ENCODE measurements around the gene SPRR2B. TPM values are rescaled to one million over a fixed set of nuclear protein-coding genes. Genes with fewer than 3 reads are reported as not detected.

Gene SPRR2B
- total RNA-seq, 1 experiment from 2014 or later = not detected

DNA sequence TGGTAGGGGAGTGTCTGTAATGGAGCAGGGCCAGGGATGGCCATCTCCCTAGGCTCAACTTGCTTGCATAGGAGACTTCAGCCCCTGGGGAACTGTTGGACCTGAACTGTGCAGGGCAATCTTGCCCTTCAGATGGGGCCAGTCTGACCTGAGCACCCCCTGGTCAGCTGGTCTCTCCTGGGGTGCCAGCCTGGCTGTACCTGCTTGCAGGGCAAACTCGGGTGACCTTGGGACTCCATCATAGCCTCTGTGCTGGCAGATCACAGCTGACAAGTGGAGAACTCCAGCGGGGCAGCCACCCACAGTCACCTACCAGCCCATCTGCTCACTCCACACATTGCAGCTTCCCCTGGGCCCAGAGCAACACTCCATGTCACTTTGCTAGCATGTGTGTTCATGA lies 22.2 kb downstream of the SPRR2B start:
- Histone ChIP-seq H3K9me3 (ENCODE audit: low read depth, low read length, poor library complexity, severe bottlenecking) (no peaks in the 10 kb centered on the region), H3K36me3 (ENCODE audit: insufficient read depth, low read length, poor library complexity, severe bottlenecking) (no peaks in the 10 kb centered on the region), H3K4me3 (ENCODE audit: low read depth, low read length, poor library complexity, severe bottlenecking) (no peak overlapping the region), H3K4me1 (ENCODE audit: insufficient read depth, low read length, poor library complexity, severe bottlenecking) (no peaks in the 10 kb centered on the region), H3K27me3 (replicated peaks; ENCODE audit: insufficient read depth, low read depth, low read length, poor library complexity) (peaks cover 45% of the 10 kb centered on the region), H3K27ac (ENCODE audit: low read depth, low read length, poor library complexity, severe bottlenecking) (no peak overlapping the region)
- POLR2A ChIA-PET (ENCODE audit: low non-redundant PET) = no interaction called here
- no peak for TF ChIP-seq EZH2 (IDR thresholded peaks at IDR 0.05; ENCODE audit: borderline replicate concordance, low read depth, low read length, poor library complexity, severe bottlenecking)
- TF ChIP-seq, protein P1, sequence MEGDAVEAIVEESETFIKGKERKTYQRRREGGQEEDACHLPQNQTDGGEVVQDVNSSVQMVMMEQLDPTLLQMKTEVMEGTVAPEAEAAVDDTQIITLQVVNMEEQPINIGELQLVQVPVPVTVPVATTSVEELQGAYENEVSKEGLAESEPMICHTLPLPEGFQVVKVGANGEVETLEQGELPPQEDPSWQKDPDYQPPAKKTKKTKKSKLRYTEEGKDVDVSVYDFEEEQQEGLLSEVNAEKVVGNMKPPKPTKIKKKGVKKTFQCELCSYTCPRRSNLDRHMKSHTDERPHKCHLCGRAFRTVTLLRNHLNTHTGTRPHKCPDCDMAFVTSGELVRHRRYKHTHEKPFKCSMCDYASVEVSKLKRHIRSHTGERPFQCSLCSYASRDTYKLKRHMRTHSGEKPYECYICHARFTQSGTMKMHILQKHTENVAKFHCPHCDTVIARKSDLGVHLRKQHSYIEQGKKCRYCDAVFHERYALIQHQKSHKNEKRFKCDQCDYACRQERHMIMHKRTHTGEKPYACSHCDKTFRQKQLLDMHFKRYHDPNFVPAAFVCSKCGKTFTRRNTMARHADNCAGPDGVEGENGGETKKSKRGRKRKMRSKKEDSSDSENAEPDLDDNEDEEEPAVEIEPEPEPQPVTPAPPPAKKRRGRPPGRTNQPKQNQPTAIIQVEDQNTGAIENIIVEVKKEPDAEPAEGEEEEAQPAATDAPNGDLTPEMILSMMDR (conservative IDR thresholded peaks at IDR 0.05; ENCODE audit: low read depth, low read length) = no peak
- BruUV-seq (replicated peaks) = no TSS peak
- intact Hi-C loops (cut with micrococcal nuclease; ENCODE audit: unreplicated experiment) = no loop called here
- CTCF ChIA-PET = no interaction called here
- DNase-seq (ENCODE audit: low spot score) = no peak

DNA sequence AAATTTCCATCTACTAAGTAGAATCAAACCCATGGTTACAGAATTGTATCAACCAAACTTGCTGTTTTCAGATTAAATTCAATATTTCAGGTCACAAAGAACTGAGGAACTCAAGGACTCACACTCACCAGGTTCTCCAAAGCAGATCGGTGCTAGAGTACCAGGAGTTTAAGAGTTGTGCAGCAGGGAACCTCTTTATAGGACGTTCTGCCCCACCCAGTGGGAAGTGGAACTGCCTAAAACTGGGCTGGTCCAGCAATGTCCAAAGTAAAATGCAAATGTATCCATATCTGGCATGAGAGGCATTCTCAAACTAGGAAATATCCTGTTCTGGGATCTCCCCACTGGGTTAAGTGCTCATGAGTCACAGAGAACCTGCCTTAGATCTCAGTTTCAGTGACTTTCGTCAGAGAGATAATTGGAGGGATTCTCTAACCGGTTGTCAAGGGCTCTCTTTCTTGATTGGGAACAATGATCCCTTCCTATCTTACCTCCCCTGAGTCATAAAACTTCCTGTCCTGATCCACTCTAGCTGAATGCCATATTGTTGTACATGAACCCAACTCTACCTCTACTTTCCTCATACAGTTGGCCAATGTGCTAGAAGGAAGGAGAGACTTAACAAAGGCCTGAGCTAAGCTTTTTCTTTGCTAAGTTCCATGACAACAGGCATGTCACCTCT lies 30.3 kb downstream of the SPRR2B start, which contains the start of gene SPRR2D:
TSS of gene SPRR2D (minus strand) at position 171 of the 682 bp plus-strand sequence. CDS start 774 bp downstream, outside the sequence.
- H3K36me3 ChIP-seq (ENCODE audit: insufficient read depth, low read length, poor library complexity, severe bottlenecking) = no peaks in the 10 kb centered on the region
- ChIA-PET POLR2A (ENCODE audit: low non-redundant PET) (no interaction called here), CTCF (no interaction called here)
- no TSS peak for BruUV-seq (replicated peaks)
- no peaks in the 10 kb centered on the region for H3K9me3 ChIP-seq (ENCODE audit: low read depth, low read length, poor library complexity, severe bottlenecking)
- no peaks in the 10 kb centered on the region for H3K4me1 ChIP-seq (ENCODE audit: insufficient read depth, low read length, poor library complexity, severe bottlenecking)
- DNase-seq (ENCODE audit: low spot score) = peak; percentile 6
- no peak within 1 kb of the TSS for H3K27ac ChIP-seq (ENCODE audit: low read depth, low read length, poor library complexity, severe bottlenecking)
- TF ChIP-seq, protein P1 (conservative IDR thresholded peaks at IDR 0.05; ENCODE audit: low read depth, low read length) = no peak
- TF ChIP-seq EZH2 (IDR thresholded peaks at IDR 0.05; ENCODE audit: borderline replicate concordance, low read depth, low read length, poor library complexity, severe bottlenecking) = no peak
- no peak within 1 kb of the TSS for H3K4me3 ChIP-seq (ENCODE audit: low read depth, low read length, poor library complexity, severe bottlenecking)
- intact Hi-C loops (cut with micrococcal nuclease; ENCODE audit: unreplicated experiment) = no loop called here
- peaks cover 39% of the 10 kb centered on the region for H3K27me3 ChIP-seq (replicated peaks; ENCODE audit: insufficient read depth, low read depth, low read length, poor library complexity)

DNA sequence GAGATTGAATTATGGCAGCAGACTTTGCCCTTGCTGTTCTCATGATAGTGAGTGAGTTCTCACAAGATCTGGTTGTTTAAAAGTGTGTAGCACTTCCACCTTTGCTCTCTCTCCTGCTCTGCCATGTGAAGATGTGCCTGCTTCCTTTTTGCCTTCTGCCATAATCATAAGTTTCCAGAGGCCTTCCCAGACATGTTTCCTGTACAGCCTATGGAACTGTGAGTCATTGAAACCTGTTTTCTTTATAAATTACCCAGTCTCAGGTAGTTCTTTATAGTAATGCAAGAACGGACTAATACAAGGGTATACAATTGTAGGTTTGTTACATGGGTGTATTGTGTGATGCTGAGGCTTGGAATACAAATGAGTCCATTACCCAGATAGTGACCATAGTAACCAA lies 36.2 kb downstream of the SPRR2B start:
- H3K4me3 ChIP-seq (ENCODE audit: low read depth, low read length, poor library complexity, severe bottlenecking) = no peak overlapping the region
- no TSS peak for BruUV-seq (replicated peaks)
- DNase-seq (ENCODE audit: low spot score) = no peak
- intact Hi-C loops (cut with micrococcal nuclease; ENCODE audit: unreplicated experiment) = no loop called here
- no peak overlapping the region for H3K27ac ChIP-seq (ENCODE audit: low read depth, low read length, poor library complexity, severe bottlenecking)
- no peaks in the 10 kb centered on the region for H3K36me3 ChIP-seq (ENCODE audit: insufficient read depth, low read length, poor library complexity, severe bottlenecking)
- peaks cover 10% of the 10 kb centered on the region for H3K27me3 ChIP-seq (replicated peaks; ENCODE audit: insufficient read depth, low read depth, low read length, poor library complexity)
- ChIA-PET POLR2A (ENCODE audit: low non-redundant PET) (no interaction called here), CTCF (no interaction called here)
- no peaks in the 10 kb centered on the region for H3K4me1 ChIP-seq (ENCODE audit: insufficient read depth, low read length, poor library complexity, severe bottlenecking)
- H3K9me3 ChIP-seq (ENCODE audit: low read depth, low read length, poor library complexity, severe bottlenecking) = no peaks in the 10 kb centered on the region
- TF ChIP-seq, protein P1 (conservative IDR thresholded peaks at IDR 0.05; ENCODE audit: low read depth, low read length) = no peak
- TF ChIP-seq EZH2 (IDR thresholded peaks at IDR 0.05; ENCODE audit: borderline replicate concordance, low read depth, low read length, poor library complexity, severe bottlenecking) = no peak

All from A673 (cell line).